GM12892 (cell line): ENCODE measurements around the gene OGT.
"Not testable (repeated sequence)": the region's sequence is repeated elsewhere in the genome, so short reads cannot be mapped to it uniquely, and the experiment has no call there.

ENCODE experiments used
- POLR2A ChIP-seq: IDR thresholded peaks from 2 replicates; pipeline ENCODE4 v1.6.1; 2011; ENCODE audit warnings: low read depth, low read length, control low read depth
- POLR2AphosphoS5 ChIP-seq: IDR thresholded peaks from 2 replicates; pipeline ENCODE4 v1.6.1; 2011; ENCODE audit warnings: low read depth, low read length, control low read depth
- TAF1 ChIP-seq: IDR thresholded peaks from 2 replicates; pipeline ENCODE4 v1.6.1; 2011; ENCODE audit warnings: low read depth, mild to moderate bottlenecking, control low read depth, low read length, borderline replicate concordance

DNA sequence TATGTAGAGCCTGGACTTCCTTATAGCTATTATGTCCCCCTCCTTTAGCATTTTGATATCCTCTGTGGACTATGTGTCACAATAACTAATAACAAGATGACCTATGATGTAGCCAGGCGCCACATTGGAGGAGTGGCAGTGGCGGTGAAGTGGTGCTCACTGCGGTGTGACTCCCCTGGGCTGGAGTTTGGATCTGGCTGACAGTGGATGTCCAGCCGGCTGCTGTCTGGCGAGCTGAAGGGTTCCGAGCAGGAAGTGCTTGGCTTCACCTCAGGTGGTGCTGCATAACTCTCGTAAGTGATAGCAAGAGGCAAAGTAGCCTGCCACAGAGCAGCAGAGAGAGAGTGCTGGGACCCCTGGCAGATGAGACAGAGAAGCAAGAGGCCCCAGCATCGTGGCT is 60.3 kb downstream of the OGT start:
- not testable (repeated sequence) for TF ChIP-seq POLR2AphosphoS5, POLR2A, TAF1
